HG02623 (cell line): ENCODE results near the gene GGCT.
"Not testable (repeated sequence)": the region's sequence is repeated elsewhere in the genome, so short reads cannot be mapped to it uniquely, and the experiment has no call there.

ENCODE experiments used
- ATAC-seq: cut with Tn5 transposase; IDR thresholded peaks from one replicate; pipeline ENCODE4 v1.9.1; 2021; ENCODE audit warnings: moderate library complexity; ENCODE audit not compliant: unreplicated experiment

Gene GGCT, protein sequence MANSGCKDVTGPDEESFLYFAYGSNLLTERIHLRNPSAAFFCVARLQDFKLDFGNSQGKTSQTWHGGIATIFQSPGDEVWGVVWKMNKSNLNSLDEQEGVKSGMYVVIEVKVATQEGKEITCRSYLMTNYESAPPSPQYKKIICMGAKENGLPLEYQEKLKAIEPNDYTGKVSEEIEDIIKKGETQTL

DNA sequence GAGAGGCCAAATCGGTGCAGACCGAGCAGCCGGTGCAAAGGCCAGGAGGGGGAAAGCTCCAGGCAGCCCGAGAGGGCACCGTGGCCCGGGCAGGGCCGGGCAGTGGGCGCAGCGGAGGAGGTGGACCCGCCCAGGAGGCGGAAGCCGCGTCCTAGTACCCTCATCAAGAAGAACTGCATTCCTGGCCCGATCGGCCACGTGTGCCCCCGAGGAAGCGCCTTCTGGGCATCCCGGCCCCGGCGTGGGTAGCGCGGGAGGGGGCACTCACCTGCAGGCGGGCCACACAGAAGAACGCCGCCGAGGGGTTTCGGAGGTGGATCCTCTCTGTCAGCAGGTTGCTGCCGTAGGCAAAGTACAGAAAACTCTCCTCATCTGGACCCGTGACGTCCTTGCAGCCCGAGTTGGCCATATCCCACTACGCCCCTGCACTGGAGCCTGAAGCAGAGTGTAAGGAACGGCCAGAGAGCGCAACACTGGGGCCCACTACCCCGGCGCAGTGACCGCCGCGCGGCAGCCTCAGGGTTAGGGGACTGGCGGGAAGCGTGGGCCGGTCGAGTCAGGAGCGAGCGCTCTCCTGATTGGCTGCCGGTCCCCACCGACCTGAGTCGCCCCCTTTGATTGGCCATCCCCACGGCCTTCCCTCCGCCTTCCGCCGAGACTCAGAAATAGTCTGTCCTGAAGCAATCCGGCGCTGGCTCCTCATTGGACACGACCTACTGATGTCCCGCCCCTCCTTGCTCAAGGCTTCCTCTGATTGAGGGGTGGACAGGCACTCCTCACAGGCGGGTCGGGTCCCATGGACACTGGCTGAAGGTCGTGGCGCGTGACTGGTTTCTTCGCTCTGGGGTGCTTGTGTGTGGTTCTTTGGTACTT is at the start of gene GGCT:
TSS of gene GGCT (minus strand) at position 529 of the 873 bp plus-strand sequence. CDS start at position 409, 120 bp downstream.
- ATAC-seq: peak; percentile 98

DNA sequence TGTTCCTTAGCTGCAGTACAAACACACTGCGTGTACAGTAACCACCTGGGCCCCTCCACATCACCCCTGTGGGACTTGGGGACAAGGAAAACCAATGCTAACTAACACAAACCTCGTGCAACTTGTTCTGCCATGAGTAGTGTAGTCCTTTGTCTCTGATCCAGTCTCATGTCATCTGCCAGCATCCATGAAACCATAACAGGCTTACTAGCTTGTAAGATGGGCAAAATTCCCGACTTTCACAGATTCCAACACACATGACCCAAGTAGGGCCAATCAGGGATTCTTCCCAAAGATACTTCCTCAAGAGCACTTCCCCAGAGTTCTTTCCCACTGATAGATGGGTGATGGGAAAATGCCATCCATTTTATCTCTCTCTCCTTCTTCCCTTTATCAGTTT is 48.9 kb upstream of the GGCT start:
- no peak for ATAC-seq

DNA sequence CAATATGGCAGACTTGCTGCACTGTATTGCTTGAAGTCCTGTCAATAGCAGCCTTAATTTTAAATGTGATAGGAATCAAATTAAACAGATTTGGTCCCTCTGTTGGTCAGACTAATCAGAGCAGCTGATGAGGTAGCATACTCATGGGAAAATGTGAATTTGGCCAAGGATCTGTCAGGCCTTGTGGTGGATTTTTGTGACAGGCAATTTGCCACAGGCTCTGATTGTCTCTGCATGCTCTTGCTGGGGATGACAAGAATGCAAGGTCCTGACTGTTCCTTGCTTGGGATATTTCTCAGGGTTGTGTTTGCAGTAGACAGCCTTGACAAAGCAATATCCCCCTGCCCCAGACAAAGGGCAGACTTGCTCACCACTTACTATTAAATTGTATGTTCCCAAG is 48.5 kb upstream of the GGCT start:
- ATAC-seq: no peak

DNA sequence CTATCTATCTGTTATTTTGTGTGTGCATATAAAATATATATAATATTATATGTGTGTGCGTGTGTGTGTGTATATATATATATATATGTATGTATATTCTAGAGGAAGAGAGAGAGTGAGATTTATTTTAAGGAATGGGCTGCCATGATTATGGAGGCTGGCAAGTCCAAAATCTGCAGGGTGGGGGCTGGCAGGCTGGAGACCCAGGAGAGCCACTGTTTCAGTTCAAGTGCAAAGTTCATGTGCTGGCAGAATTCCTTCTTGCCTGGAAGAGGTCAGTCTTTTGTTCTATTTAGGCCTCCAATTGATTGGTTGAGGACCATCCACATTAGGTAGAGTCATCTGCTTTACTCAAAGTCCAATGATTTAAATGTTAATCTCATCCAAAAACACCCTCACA is 47.7 kb upstream of the GGCT start:
- no peak for ATAC-seq

DNA sequence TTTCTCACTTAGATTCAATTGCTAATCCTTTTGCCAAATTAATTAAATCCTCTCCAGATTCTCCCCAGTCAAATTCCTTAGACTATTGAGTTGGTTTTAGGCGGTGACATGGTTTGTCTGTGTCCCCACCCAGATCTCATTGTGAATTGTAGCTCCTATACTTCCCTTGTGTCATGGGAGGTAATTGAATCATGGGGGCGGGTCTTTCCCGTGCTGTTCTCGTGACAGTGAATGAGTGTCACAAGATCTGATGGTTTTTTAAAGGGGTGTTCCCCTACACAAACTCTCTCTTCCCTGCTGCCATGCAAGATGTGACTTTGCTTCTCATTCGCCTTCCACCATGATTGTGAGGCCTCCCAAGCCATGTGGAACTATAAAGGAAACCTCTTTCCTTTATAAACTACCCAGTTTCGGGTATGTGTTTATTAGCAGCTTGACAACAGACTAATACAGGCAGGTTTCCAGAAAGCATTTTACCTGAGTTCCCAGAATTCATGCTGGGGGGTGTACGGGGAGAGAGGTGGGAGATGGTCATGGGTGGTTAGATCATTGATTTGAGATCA is 45.4 kb upstream of the GGCT start:
- ATAC-seq: no peak

DNA sequence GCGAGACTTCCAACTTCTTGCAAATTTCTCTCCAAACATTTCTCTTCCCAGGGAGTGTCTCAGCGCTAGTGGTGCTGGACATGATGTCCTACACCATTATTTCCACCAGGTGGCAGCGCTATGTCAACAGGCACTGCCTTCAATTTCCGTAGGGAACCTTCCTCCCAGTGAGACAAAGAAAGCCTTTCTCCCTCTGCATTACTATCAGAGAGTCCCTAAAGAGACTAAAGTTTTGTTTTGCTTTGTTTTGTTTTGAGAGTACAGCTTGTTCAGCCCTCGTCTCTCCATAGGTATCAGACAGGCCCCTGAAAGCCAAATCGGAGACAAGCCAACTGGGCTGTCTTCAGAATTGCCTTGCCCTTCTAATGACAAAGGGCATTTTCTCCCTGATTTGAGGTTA is 44.2 kb upstream of the GGCT start:
- ATAC-seq: no peak

DNA sequence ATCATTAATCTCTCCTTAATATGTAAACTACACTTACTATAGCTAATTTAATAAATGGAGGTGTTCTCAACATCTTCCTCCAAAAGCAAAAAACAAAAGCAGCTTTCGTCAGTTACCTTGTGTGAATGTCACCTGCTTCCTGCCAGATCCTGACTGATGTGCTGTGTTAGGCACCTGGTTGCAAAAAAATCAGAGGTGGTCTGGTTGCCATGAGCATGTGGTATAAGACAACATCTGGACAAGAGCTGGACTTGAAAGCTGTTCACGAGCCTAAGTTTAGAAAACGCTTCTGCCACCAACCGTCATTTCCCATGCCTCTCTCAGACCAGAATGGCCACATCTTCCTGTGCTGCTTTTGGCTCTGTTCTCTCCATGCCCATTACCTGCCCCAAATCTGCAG is 42.0 kb upstream of the GGCT start:
- no peak for ATAC-seq

DNA sequence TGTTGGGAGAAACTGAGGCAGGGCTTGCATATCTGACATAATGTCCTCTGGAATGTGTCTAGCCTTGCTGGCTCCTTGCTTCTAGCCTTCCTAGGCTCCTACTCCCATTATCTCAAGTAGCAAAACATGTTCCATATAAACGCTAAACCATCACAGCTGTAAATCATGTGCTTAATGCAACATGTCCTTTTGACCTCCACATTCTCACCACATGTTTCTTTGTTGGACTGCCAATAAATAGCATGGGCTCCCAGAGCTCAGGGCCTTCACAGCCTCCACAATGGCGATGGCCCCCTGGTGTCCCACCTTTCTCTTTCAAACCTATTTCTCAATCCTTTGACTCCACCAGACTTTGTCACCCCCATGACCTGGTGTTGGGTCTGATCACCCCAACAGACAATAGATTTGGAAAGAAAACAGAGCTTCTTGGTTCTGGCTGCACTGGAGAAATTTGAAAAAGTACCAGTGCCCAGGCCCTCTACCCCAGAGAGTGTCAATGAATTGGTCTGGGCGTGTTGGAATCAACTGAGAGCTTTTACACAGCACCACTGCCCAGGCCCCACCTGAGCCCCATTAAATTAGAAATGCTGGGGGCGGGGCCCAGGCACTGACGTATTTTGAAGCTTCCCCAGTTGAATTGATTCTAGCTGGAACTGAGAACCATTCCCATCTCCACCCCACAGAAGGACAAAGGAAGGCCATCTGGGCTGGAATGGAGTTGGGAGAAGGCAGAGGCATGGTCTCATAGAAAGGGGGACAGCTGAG is 41.3 kb upstream of the GGCT start:
- ATAC-seq: no peak

DNA sequence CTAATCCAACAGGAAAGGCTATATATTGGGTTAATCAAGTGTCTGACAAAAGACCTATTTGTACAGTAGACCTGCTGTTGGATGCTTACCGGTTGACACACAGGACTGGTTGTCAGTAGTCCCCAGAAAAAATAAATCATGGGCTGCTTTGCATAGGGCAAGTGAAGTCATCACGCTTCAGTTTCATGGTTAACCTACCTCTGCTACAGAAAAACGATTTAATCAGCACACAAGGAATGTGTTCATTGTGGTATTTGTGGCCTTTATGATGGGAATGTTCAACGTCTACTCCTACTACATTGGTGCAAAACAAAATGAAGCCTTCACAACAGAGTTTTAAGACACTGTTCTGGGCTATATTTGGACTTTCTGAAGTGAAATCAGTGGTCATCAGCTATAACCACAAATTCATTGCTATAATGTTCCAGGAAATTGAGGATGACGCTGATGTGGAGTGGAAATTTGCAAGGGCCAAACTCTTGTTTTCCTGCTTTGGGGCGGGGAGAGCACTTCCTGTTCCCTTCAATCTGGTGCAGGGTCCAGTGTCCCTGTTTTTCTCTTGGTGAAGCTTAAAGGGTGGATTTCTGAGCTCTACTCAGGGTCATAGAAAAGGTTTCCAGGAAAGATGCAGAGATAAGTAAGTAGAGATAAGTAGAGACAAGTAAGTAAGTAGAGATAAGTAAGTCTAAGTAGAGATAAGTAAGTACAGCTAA is 39.3 kb upstream of the GGCT start:
- ATAC-seq: no peak

DNA sequence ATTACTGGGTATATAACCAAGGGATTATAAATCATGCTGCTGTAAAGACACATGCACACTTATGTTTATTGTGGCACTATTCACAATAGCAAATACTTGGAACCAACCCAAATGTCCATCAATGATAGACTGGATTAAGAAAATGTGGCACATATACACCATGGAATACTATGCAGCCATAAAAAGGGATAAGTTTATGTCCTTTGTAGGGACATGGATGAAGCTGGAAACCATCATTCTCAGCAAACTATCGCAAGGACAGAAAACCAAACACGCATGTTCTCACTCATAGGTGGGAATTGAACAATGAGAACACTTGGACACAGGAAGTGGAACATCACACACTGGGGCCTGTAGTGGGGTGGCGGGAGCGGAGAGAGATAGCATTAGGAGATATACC is 38.5 kb upstream of the GGCT start:
- not testable (repeated sequence) for ATAC-seq

DNA sequence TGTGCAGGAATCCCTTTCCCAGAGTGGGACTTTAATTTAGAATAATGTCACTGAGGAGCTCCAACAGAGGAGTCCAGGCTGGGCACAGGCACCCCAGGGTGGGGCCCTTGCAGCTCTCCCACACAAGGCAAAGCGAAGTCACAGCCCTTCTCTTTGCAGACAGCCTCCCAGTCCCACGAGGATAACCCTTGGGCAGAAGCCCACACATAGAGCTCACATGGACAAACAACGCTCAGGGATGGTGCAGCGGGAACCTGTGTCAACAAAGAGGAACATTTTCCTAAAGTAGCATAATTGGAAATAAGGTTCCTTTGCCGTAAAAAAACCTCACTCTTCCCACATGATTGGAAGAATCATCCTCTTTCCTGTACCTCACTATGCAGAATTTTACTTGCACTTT is 29.3 kb upstream of the GGCT start:
- ATAC-seq: no peak

DNA sequence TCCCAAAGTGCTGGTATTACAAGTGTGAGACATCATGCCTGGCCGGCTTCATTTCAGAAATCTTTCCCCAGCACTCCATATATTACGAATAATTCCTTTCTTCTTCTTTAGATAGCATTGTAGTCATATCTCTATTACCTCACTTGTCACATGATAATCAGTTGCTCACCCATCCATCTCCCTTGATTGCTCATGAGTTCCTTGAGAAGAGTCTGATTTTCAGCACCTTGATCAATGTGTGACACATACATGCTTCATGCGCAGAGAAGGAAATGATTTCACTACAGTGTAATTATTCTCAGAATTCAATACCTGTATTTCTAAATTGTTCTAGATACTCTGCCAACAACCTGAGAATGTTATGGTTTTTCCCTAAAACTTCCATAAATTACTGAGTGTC is 26.7 kb upstream of the GGCT start:
- no peak for ATAC-seq

DNA sequence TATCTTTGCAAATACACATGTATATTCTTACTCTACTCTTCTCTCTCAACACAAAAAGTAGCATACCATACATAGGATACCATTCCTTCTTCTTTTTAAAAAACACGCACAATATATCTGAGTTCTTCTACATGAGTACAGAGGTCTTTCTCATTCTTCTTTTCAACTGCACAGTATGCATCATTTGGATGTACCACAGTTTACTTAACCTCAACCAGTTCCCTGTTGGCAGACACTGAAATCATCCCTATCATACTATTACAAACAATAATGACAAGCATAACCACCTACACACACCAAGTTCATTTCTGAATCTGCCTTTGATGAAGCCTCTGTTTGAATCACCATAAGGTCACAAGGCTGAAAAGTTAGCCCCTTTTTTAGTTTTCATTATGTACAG is 25.7 kb upstream of the GGCT start:
- ATAC-seq: no peak

DNA sequence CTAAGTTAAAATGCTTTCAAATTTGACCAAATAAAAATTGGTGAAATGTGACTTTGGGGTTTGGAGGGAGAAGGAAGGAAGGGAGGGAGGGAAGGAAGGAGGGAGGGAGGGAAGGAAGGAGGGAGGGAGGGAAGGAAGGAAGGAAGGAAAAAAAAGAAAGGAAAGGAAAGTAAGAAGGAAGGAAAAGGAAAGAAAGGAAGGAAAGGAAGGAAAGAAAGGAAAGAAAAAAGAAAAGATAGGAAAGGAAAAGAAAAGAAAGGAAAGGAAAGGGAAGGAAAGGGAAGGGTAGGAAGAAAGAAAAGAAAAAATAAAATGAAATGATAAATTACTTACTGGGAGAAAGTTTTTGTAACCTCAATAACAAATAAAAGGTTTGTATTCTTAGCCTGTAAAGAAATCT is 24.1 kb upstream of the GGCT start:
- ATAC-seq: no peak

DNA sequence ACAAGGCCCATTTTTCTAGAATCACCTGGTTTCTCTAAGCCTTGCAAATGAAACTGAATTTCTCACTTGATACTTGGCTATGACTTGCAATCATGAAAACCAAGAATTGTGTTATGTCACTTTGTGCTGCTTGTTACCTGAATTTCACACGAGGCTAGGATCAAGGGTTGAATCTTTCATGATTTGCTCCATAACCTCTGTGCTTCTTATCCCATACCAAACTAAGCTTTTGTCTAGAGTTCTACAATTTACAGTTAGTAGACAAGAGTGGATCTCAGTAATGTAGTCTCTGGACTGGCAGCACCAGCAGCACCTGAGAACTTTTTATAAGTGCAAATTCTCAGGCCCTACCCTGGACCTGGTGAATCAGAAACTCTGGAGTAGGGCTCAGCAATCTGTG is 22.7 kb upstream of the GGCT start:
- not testable (repeated sequence) for ATAC-seq

DNA sequence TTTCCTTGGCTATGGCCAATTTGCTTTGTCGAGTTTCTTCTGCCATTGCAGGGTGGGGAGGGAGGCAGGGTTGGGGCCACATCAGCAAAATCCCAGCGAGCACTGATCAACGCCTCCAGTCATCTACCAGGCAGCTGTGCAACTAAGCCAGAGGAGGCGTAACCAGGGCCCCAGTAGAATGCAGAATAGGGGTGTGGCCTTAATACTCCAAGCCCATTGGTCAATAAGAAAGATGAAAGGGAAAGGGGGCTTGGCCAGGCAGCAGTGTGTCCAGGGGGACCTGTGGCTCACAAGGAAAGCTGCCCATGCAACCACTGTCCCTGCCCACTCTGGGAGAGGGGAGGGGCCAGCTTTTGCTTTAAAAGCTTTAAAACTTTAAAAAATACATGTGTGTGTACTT is 21.5 kb upstream of the GGCT start:
- no peak for ATAC-seq

DNA sequence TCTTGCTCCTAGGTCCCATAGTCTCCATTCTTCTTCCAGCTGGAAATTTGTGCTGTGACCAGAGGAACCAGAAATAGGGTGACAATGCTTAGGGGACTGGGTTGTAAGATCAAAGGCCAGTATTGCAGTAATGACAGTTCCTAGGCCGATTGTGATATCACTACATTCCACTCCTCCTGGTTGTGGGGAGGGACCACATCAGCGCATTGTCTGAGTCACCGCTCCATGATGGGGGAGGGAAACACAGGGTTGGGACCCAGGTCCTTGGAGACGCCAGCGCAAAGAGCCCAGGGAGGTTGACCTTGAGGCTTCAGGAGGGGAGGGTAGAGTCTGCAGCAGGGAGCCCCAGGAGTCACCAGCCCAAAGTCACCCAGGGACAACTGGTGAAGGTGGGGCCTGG is 20.8 kb upstream of the GGCT start:
- no peak for ATAC-seq

DNA sequence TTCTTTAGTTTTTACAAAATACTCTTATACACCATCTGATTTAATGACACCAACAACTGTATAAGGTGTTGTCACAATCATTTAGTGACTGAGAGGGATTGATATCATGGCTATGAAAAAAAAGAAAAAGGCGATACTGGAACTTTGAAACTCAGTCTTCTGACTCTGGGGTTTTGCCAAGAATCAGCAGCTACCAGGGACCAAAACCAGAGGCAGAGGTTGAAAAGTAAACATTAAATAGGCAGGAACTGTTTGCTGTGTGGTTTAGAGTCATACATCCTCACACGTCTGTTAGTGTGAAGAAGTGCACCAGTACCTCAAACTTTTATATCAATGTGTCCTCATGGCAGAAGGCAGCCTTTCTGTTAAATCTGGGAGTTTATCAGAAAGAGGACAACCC is 19.9 kb upstream of the GGCT start:
- no peak for ATAC-seq

DNA sequence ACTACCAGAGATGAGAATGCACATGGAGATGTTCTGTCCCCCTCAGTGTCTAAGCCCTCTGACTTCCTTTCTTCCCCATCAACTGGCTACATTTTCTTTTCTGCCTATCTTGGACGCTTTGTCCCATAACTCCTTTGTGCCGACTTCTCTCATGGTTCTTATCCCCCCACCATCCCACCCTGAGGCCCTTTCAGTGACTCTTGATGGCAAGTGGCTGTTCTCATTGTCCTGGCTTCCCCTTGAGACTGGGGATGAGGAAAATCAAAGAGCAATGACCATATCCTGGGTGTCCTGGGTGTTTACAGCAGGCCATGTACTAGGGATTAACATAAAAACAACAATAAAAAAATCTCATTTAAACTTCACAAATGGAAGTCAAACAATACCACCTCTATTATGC is 18.8 kb upstream of the GGCT start:
- ATAC-seq: no peak

DNA sequence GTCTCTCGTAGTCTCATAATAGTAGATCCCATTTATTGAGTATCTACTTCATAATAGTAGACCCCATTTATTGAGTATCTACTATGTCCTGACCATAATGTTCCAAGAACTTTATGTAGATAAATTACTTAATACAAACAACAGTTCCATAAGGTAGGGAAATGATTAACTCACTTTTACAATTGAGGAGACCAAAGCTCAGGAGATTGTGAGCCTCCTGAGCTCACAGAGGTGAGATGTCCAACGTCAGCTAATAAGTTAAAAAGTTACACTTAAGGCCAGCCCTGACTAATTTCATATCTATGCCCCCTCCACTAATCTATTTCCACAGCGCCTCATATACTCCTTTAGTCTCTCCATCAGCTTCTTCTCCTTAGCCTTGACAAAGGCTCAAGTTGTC is 17.5 kb upstream of the GGCT start:
- ATAC-seq: no peak

DNA sequence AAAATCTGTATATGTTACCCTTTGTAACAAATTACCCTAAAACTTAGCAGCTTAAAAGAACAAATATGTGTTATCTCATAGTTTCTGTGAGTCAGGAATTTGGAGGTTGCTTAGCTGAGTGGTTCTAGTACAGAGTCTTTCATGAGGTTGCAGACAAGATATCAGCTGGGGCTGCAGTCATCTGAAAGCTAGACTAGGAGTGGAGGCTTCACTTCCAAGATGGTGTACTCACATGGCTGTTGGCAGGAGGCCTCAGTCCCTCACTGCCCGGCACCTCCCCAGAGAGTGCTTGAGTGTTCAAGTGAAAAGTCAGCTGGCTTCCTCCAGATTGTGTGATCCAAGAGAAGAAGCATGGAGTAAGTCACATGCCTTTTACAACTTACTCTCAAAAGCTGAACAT is 16.9 kb upstream of the GGCT start:
- no peak for ATAC-seq
